COR-L47 (cell line): ENCODE measurements around the gene IGF2R.

Experiments
- DNase-seq: peaks from one replicate; lab custom pipeline; 2025; lab: John Stamatoyannopoulos, UW

The IGF2R gene

GRCh38 chr6:160028487-160029275, 59.8 kb downstream of the IGF2R start:
- no peak for DNase-seq

- DNase-seq: no peak
Measured at GRCh38 chr6:160029525-160029924, 60.6 kb downstream of the IGF2R start.

GRCh38 chr6:160030103-160030502, 61.2 kb downstream of the IGF2R start:
- no peak for DNase-seq

- no peak for DNase-seq
Measured at GRCh38 chr6:160031442-160031841, 62.6 kb downstream of the IGF2R start.

GRCh38 chr6:160031871-160032270, 63.0 kb downstream of the IGF2R start:
- no peak for DNase-seq

GRCh38 chr6:160032538-160032937, 63.7 kb downstream of the IGF2R start:
- no peak for DNase-seq

- DNase-seq: no peak
Measured at GRCh38 chr6:160034036-160034930, 65.4 kb downstream of the IGF2R start.

GRCh38 chr6:160035241-160035640, 66.4 kb downstream of the IGF2R start:
- DNase-seq: no peak

GRCh38 chr6:160035693-160036330, 66.9 kb downstream of the IGF2R start:
- DNase-seq: no peak

GRCh38 chr6:160036331-160036695, 67.4 kb downstream of the IGF2R start:
- DNase-seq: no peak

- DNase-seq: no peak
Measured at GRCh38 chr6:160036790-160037206, 67.9 kb downstream of the IGF2R start.

- DNase-seq: no peak
Measured at GRCh38 chr6:160038479-160038878, 69.6 kb downstream of the IGF2R start.

- no peak for DNase-seq
Measured at GRCh38 chr6:160039441-160039840, 70.6 kb downstream of the IGF2R start.

GRCh38 chr6:160040055-160040454, 71.2 kb downstream of the IGF2R start:
- DNase-seq: no peak

GRCh38 chr6:160040527-160041264, 71.8 kb downstream of the IGF2R start:
- DNase-seq: no peak

- no peak for DNase-seq
Measured at GRCh38 chr6:160041608-160042007, 72.7 kb downstream of the IGF2R start.

- DNase-seq: no peak
Measured at GRCh38 chr6:160042014-160042773, 73.3 kb downstream of the IGF2R start.

- no peak for DNase-seq
Measured at GRCh38 chr6:160042788-160043301, 74.0 kb downstream of the IGF2R start.

- DNase-seq: no peak
Measured at GRCh38 chr6:160043784-160044183, 74.9 kb downstream of the IGF2R start.

- DNase-seq: no peak
Measured at GRCh38 chr6:160044687-160045086, 75.8 kb downstream of the IGF2R start.

- no peak for DNase-seq
Measured at GRCh38 chr6:160048471-160048870, 79.6 kb downstream of the IGF2R start.
